HCT116 (cell line): ENCODE results near the gene KCNC2. TPM values are rescaled to one million over a fixed set of nuclear protein-coding genes. Genes with fewer than 3 reads are reported as not detected.

Source experiments
- ATAC-seq: fragments of 200-7000 bp; cut with Tn5 transposase; 2 replicates; pipeline ENCODE4 v1.9.1; 2020; ENCODE audit warnings: mild to moderate bottlenecking, moderate library complexity
- BruUV-seq: library from RNA; stranded (reverse); fragments of 400-500 nt; replicated peaks from 2 replicates; lab custom pipeline; 2021; lab: Mats Ljungman, UMichigan
- CTCF ChIA-PET: fragments of 300-600 bp; sonication (Branson Sonifier 250); formaldehyde crosslinking; loops from one replicate; lab custom pipeline; 2021; ENCODE audit warnings: antibody characterized with exemption; lab: Charles Lee
- POLR2A ChIA-PET: fragments of 300-600, 350-600 bp; sonication (Branson Sonifier 250); formaldehyde crosslinking; loops from one replicate; lab custom pipeline; 2021; ENCODE audit warnings: antibody characterized with exemption; lab: Charles Lee
- RAD21 ChIA-PET, 2 experiments: fragments of 300-600 bp; sonication (Branson Sonifier 250); formaldehyde crosslinking; loops; one replicate each; lab custom pipeline; 2023; ENCODE audit warnings: low total read pairs in 2 of 2; ENCODE audit not compliant: uncharacterized antibody in 2 of 2, unreplicated experiment in 2 of 2, low non-redundant PET in 1 of 2; lab: Charles Lee
- DNase-seq: peaks from one replicate; pipeline ENCODE4 v3.0.0-alpha.2; 2010; ENCODE audit warnings: low read depth, low spot score
- H2AFZ ChIP-seq: fragments of 200-600 bp; shearing (Covaris generic), sonication (generic); 2 replicates; pipeline ENCODE4 v1.6.1; 2017; ENCODE audit warnings: low read depth, mixed run types, mixed read lengths, antibody characterized with exemption, low read length; ENCODE audit not compliant: poor library complexity, severe bottlenecking
- H3K27ac ChIP-seq: 2 replicates; pipeline ENCODE4 v1.5.1; 2012; ENCODE audit warnings: low read depth, low read length
- H3K27me3 ChIP-seq: fragments of 200-600 bp; sonication (generic); 2 replicates; pipeline ENCODE4 v1.6.1; 2016; ENCODE audit warnings: mixed run types, low read length, mixed read lengths; ENCODE audit not compliant: insufficient read depth
- H3K36me3 ChIP-seq, 2 experiments: fragments of 200-500 bp in 1 of 2; fragments of 200-600 bp in 1 of 2; sonication (Bioruptor generic) in 1 of 2; sonication (generic) in 1 of 2; 2 replicates each; pipeline versions ENCODE4 v1.5.1 to v1.6.1; 2014 to 2016; ENCODE audit warnings: low read length in 2 of 2, inconsistent platforms in 1 of 2, mixed read lengths in 1 of 2, mixed run types in 1 of 2; ENCODE audit not compliant: insufficient read depth in 2 of 2, control insufficient read depth in 1 of 2
- H3K4me1 ChIP-seq, 2 experiments: fragments of 200-600 bp in 1 of 2; sonication (generic) in 1 of 2; 2 replicates each; pipeline versions ENCODE4 v1.5.1 to v1.6.1; 2012 to 2017; ENCODE audit warnings: low read length in 2 of 2, inconsistent platforms in 1 of 2, mild to moderate bottlenecking in 1 of 2, mixed read lengths in 1 of 2, mixed run types in 1 of 2, moderate library complexity in 1 of 2; ENCODE audit not compliant: insufficient read depth in 2 of 2, control insufficient read depth in 1 of 2
- H3K4me2 ChIP-seq: fragments of 200-600 bp; sonication (generic); 2 replicates; pipeline ENCODE4 v1.6.1; 2017; ENCODE audit warnings: mixed run types, low read length, mixed read lengths
- H3K4me3 ChIP-seq, 2 experiments: fragments of 200-600 bp in 1 of 2; sonication (generic) in 1 of 2; replicated peaks in 1 of 2; 2 replicates each; pipeline ENCODE4 v1.5.1; 2011 to 2016; ENCODE audit warnings: low read length in 2 of 2, control low read depth in 1 of 2, low read depth in 1 of 2, mild to moderate bottlenecking in 1 of 2, mixed read lengths in 1 of 2, mixed run types in 1 of 2
- H3K79me2 ChIP-seq: fragments of 200-600 bp; sonication (generic); 2 replicates; pipeline ENCODE4 v1.6.1; 2017; ENCODE audit warnings: mild to moderate bottlenecking, mixed run types, low read length, moderate library complexity, mixed read lengths; ENCODE audit not compliant: insufficient read depth
- H3K9ac ChIP-seq: fragments of 200-600 bp; sonication (generic); 2 replicates; pipeline ENCODE4 v1.6.1; 2016; ENCODE audit warnings: low read length, mixed read lengths
- H3K9me2 ChIP-seq: fragments of 200-600 bp; sonication (generic), shearing (Covaris generic); 2 replicates; pipeline ENCODE4 v1.6.1; 2017; ENCODE audit warnings: mixed run types, mild to moderate bottlenecking, moderate library complexity; ENCODE audit not compliant: insufficient read depth
- H3K9me3 ChIP-seq, 2 experiments: fragments of 200-500 bp in 1 of 2; fragments of 200-600 bp in 1 of 2; sonication (Bioruptor generic) in 1 of 2; sonication (generic) in 1 of 2; 2 replicates each; pipeline ENCODE4 v1.6.1; 2014 to 2017; ENCODE audit warnings: low read length in 2 of 2, mixed read lengths in 2 of 2, inconsistent platforms in 1 of 2, low read depth in 1 of 2, mild to moderate bottlenecking in 1 of 2, mixed run types in 1 of 2, moderate library complexity in 1 of 2; ENCODE audit not compliant: control insufficient read depth in 1 of 2, insufficient read depth in 1 of 2
- H4K20me1 ChIP-seq: fragments of 200-600 bp; sonication (generic), shearing (Covaris generic); 2 replicates; pipeline ENCODE4 v1.6.1; 2017; ENCODE audit warnings: mixed run types, mild to moderate bottlenecking, moderate library complexity; ENCODE audit not compliant: insufficient read depth
- CBX3 ChIP-seq: IDR thresholded peaks from 2 replicates; pipeline ENCODE4 v1.6.1; 2012; ENCODE audit warnings: low read depth
- EZH2 ChIP-seq: fragments of 200-600 bp; sonication (generic); IDR thresholded peaks from 2 replicates; pipeline ENCODE4 v1.6.1; 2017; ENCODE audit warnings: antibody characterized with exemption, mixed run types
- SRF ChIP-seq: IDR thresholded peaks from 2 replicates; pipeline ENCODE4 v1.6.1; 2012; ENCODE audit warnings: low read depth
- ZFX ChIP-seq: fragments of 450-650 bp; IDR thresholded peaks from 2 replicates; pipeline ENCODE4 v1.6.1; 2017
- intact Hi-C: fragments of 100-400 bp; cut with micrococcal nuclease; formaldehyde crosslinking; loops from 2 replicates; pipeline ENCODE4 v1.10.0; 2022
- total RNA-seq: library from RNA; stranded (reverse); gene quantifications from one replicate; pipeline ENCODE4 v1.2.1, GENCODE V29; 2021; ENCODE audit not compliant: unreplicated experiment
- TF ChIP-seq, protein P1 (sequence below): IDR thresholded peaks from 2 replicates; pipeline ENCODE4 v1.6.1; 2011; ENCODE audit warnings: mild to moderate bottlenecking, low read length, moderate library complexity; ENCODE audit not compliant: insufficient replicate concordance; ENCODE audit errors: extremely low read depth

Gene KCNC2
- total RNA-seq, 1 experiment from 2014 or later = not detected

- H3K27ac ChIP-seq = no peak overlapping the region
- no peak overlapping the region for H2AFZ ChIP-seq
- peaks cover under 1 to 5% of the 10 kb centered on the region in 2 experiments; a peak in 3 of 4 replicates for H3K4me1 ChIP-seq
- no peak overlapping the region for H3K4me3 ChIP-seq
- H3K9ac ChIP-seq = no peak overlapping the region
- H4K20me1 ChIP-seq = no peaks in the 10 kb centered on the region
- CTCF ChIA-PET = no interaction called here
- no peak overlapping the region for H3K4me2 ChIP-seq
- no TSS peak for BruUV-seq
- intact Hi-C loops = no loop called here
- POLR2A ChIA-PET = no interaction called here
- no peaks in the 10 kb centered on the region for H3K79me2 ChIP-seq
- TF ChIP-seq ZFX = no peak
- no peak for TF ChIP-seq EZH2
- TF ChIP-seq, protein P1, sequence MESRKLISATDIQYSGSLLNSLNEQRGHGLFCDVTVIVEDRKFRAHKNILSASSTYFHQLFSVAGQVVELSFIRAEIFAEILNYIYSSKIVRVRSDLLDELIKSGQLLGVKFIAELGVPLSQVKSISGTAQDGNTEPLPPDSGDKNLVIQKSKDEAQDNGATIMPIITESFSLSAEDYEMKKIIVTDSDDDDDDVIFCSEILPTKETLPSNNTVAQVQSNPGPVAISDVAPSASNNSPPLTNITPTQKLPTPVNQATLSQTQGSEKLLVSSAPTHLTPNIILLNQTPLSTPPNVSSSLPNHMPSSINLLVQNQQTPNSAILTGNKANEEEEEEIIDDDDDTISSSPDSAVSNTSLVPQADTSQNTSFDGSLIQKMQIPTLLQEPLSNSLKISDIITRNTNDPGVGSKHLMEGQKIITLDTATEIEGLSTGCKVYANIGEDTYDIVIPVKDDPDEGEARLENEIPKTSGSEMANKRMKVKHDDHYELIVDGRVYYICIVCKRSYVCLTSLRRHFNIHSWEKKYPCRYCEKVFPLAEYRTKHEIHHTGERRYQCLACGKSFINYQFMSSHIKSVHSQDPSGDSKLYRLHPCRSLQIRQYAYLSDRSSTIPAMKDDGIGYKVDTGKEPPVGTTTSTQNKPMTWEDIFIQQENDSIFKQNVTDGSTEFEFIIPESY = no peak
- H3K9me3 ChIP-seq = no peaks in the 10 kb centered on the region
- RAD21 ChIA-PET = no interaction called here
- no peak for DNase-seq
- H3K36me3 ChIP-seq = no peaks in the 10 kb centered on the region
- H3K9me2 ChIP-seq = no peaks in the 10 kb centered on the region
- H3K27me3 ChIP-seq = no peaks in the 10 kb centered on the region
- ATAC-seq = no peak
Measured at GRCh38 chr12:75172611-75173010, 37.0 kb downstream of the KCNC2 start.

DNA sequence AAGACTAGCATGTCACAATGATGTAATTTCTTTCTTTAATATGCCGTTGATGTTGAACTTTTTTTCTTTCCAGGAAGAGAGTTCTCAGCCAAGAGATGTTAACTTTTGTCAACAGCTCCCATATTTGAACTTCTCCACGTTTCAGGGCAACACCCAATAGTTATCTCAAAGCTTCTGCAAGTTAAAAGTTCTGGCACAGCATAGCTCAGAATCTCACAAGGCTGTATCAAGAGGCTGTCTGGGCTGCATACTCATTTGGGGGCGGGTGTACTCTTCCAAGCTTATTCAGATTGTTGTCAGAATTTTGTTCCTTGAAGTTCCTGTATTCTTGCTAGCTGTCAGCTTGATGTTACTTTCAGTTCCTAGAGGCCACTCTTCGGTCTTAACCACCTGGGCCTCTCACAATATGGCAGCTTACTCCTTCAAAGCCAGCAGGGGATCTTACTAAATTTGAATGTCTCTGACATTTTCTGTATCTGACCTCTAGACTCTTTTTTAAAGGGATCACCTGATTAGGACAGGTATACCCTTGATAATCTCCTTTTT lies 38.9 kb downstream of the KCNC2 start:
- CTCF ChIA-PET = interaction anchor here (1.6 kb wide), 1 partner anchor 11 kb away, joined by 4 read pairs; no protein-coding TSS in a partner anchor
- Histone ChIP-seq H3K27me3 (no peaks in the 10 kb centered on the region), H3K79me2 (no peaks in the 10 kb centered on the region), H3K9ac (no peak overlapping the region), H3K4me1 (no peaks in the 10 kb centered on the region), H3K27ac (no peak overlapping the region), H3K4me2 (no peak overlapping the region)
- intact Hi-C loops = no loop called here
- DNase-seq (no peak), ATAC-seq (no peak)
- POLR2A ChIA-PET = no interaction called here
- TF ChIP-seq CBX3 (no peak), SRF (no peak)
- TF ChIP-seq, all 23 proteins: peak for 0
- Histone ChIP-seq H3K9me2 (no peaks in the 10 kb centered on the region), H2AFZ (peak overlapping the region; percentile 9), H3K4me3 (no peak overlapping the region), H3K9me3 (no peaks in the 10 kb centered on the region), H3K36me3 (no peaks in the 10 kb centered on the region), H4K20me1 (no peaks in the 10 kb centered on the region)
- RAD21 ChIA-PET = no interaction called here
- no TSS peak for BruUV-seq
